IPS-18c (cell line): ENCODE results near the gene MRGPRE.

Source experiments
- H3K4me3 ChIP-seq: 2 replicates; pipeline ENCODE4 v1.7.0; 2013; ENCODE audit warnings: low read depth, mild to moderate bottlenecking, low read length, moderate library complexity; ENCODE audit not compliant: insufficient read depth
- H3K9me3 ChIP-seq: one replicate; pipeline ENCODE4 v1.6.1; 2013; ENCODE audit warnings: mild to moderate bottlenecking, low read length, moderate library complexity; ENCODE audit not compliant: control insufficient read depth, insufficient read depth

MRGPRE gene

DNA sequence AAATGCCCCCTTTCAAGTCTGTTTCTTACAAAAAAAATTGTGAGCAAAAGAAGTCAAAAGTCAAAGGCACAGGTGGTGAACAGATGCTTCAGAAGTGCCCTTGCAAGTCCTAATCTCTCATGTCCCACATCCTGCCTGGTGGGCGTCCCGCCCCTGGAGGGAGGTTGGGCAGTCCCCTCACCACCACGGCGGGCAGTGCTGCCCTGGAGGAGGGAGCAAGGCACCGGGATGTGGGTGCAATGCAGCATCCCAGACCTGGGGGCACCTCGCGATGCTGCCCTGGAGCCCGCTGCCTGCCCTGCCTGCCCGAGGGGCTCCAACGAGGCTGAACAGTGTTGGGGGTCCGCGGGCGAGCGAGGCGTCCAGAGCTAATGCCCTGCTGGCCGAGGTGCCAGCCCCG is 29.5 kb downstream of the MRGPRE start:
- H3K9me3 ChIP-seq: no peaks in the 10 kb centered on the region
- H3K4me3 ChIP-seq: peak overlapping the region; percentile 44; the same call in 1 of the 2 replicates

DNA sequence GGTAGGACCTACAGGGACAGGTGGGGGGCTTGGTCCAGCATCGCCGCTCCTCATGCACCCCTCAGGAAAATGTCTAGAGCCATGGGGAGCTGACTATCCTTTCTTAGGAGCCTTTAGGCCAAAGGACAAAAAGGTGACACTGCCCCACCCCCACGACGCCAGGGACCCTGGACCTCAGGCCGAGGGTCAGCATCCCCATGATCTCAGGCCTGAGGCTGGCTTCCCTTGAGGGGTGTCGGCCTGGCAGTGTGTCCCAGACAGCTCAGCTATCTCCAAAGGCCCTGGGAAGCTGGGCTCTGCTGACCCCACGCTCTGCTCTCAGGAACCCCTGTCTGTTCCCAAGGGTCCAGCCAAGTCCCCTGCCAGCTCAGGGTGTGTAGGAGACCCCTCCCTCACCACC is 29.9 kb downstream of the MRGPRE start:
- Histone ChIP-seq H3K9me3 (no peaks in the 10 kb centered on the region), H3K4me3 (no peak overlapping the region)

DNA sequence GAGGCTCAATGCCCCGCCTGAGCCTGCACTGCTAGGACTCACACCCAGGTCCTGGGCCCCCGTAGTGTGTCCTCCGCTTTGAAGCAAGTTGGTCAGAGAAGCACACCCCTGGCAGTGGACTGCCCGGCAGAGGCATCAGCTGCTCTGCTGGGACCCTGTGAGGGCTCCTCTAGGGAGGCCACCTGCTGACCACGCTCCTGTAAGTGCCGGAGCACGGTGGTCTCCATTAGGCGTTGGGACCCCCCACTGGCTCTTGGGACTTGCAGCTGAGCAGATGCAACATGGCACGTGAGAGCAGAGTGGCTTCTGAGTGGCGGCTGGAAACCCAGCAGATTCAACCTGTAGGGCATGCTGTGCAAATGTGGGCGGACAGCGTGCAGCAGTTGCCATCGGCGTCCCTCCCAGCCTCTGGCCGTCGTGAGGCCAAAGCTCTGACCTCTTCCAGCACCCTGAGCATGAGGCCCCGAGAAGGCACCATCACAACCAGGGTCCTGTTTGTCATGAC is 30.5 kb downstream of the MRGPRE start:
- no peak overlapping the region for H3K4me3 ChIP-seq
- H3K9me3 ChIP-seq: no peaks in the 10 kb centered on the region

DNA sequence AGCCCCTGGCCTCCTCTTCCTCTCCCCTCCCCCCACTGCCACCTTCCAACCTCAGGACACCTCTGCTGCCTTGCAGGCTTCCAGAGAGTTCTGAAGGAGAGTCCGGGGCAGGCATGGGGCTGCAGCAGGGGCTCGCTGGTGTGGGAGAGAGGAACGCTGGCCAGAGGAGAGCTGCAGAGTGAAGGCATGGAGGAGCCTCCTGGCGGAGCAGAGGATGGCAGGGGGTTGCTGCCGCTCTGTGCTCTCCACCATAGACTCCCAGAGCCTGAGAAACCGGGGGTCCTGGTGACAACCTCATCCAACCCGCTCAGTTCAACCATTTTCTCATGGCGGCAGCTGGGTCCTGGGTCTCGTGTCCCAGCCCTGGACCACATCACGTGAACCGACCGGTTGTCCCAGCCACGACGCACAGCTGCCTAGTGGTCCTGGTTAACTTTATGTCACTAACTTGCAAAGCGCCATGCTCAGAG is 31.1 kb downstream of the MRGPRE start:
- Histone ChIP-seq H3K9me3 (no peaks in the 10 kb centered on the region), H3K4me3 (no peak overlapping the region)

DNA sequence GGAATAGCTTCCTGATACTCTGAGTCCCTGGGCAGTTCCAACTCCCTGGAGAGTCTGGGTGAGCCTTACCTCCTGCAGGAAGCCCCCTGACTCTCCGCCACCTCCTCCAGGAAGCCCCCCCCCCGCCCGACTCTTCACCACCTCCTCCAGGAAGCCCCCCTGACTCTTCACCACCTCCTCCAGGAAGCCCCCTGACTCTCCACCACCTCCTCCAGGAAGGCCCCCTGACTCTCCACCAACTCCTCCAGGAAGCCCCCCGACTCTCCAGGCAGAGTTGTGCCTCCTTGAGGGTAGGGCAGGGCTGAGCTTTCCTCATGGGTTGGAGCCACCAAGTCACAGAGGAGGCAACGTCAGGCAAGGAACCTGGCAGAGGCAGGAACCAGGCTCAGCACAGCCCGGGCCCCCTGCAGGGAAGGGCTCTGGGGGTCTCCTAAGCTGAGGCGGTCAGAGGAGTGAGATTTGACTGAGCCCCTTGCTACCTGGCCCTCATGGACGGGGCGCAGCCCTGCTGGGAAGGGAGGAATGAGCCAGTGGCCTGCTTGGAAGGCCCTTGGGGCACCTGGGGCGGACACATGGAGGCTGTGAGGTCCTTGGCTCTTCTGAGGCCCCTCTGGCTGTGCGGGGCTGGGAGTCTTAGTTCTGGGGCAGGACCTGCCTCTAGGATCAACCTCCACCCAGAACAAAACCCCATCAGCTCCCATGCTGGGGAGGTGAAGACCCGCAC is 31.7 kb downstream of the MRGPRE start:
- H3K9me3 ChIP-seq: no peaks in the 10 kb centered on the region
- H3K4me3 ChIP-seq: no peak overlapping the region

DNA sequence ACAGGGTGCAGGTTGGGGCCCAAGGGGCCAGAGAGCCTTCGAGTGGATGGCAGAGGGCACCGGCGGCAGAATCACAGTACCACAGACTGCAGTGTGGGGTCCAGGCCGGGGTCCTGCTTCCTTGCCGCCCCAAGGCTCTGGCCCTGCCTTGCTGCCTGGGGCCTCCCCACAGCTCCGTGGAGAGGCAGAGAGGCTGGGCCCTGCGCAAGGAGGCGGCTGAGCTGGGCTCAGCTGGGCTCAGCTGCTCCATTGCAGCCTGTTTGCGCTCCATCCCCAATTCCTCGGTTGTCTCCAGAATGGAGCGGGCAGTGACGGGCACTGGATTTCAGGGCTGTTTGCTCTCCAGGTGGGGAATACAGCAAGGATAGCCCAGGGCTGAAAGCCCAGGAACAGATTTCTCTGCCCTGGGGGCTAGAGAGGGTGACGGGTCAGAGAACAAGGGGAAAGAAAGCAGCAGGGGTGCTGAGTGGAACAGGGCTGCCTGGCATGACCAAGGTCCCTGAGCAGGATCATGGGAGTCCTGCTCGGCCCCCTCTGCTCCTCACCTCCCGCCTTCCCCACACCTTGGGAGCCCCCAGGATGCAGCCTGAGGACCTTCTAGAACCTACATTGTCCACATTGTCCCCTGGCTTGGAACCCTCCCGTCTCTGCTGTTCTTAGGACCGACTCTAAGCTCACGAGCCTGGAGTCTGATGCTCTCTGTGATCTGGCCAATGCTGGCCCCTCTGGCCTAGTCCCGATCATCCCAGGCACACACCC is 32.5 kb downstream of the MRGPRE start:
- no peaks in the 10 kb centered on the region for H3K9me3 ChIP-seq
- no peak overlapping the region for H3K4me3 ChIP-seq

DNA sequence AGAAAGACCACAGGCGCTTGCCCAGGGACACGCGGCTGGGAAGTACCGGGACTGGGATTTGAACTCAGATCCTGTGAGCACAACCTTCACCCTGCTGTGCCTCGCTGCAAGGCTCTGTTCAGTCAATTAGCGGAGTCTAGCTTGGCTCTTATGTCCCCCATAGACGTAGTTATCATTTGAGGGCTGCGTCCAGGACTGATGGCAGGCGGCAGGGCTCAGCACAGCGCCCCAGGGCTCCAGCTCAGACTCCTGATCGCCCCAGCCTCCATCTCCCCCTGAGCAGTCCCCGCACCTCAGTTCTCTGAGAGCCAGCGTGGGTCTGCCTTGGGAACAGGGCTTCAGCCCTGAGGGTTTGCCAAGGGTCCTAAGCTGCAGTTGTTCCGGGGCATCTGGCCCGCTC is 33.4 kb downstream of the MRGPRE start:
- Histone ChIP-seq H3K9me3 (no peaks in the 10 kb centered on the region), H3K4me3 (no peak overlapping the region)

DNA sequence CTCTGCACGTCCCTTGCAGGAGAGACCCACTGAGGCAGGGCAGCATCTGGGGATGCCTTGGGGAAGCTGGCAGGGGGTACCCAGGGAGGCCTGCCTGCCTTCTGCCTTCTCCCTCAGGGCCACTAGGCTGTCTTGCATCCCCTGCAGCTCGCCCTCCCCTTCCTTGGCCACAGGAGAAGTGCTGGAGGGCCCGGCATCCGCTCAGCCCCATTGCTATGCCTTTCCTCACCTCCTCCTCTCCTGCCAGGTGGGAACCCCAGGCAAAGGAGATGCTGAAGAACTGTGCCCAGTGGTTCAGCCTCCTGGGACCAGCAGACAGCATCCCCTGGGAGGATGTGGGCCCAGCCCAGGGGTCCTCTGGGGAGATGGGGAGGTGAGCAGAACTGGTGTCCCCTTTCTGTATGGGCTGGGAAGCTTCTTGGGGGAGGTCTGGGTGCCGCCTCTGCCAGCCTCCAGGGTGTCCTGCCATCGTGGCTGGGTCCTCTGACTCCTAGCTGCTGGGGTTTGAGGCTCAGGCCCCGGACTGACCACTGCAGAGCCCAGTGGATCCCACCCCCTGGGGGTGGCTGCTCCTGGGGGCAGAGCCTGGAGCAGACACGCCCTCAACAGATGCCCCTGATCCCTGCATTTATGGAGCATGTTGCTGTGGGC is 34.2 kb downstream of the MRGPRE start:
- no peaks in the 10 kb centered on the region for H3K9me3 ChIP-seq
- no peak overlapping the region for H3K4me3 ChIP-seq

DNA sequence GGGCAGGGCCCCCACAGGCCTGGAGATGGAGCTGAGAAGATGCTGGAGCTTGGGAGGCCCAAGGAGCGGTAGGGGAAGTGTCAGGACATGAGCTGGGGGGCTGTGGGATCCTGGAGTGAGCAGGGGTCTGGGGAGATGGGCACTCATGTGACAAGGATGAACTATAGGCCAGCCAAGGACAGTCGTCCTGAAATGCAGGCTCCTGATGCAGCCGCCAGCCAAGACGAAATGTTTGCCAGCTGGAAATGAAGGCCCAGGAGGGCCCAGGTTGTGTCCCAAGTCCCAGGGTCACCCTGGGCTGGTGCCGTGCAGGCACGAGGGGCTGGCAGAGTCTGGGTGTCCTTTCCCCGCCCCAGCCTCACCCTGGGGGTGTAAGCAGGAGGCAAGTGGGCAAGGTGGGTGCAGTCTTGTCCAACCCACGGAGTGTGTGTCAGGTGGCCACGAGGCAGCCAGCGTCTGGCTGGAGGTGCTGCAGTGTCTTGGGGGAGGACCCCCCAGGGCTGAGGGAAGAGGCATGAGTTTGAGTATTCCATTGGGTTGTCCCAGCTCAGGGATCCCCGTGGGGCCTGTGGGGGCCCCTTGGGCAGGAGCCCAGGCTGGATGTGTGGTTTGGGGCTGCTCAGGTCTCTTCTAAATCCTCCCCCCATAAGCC is 35.0 kb downstream of the MRGPRE start:
- Histone ChIP-seq H3K9me3 (no peaks in the 10 kb centered on the region), H3K4me3 (no peak overlapping the region)

DNA sequence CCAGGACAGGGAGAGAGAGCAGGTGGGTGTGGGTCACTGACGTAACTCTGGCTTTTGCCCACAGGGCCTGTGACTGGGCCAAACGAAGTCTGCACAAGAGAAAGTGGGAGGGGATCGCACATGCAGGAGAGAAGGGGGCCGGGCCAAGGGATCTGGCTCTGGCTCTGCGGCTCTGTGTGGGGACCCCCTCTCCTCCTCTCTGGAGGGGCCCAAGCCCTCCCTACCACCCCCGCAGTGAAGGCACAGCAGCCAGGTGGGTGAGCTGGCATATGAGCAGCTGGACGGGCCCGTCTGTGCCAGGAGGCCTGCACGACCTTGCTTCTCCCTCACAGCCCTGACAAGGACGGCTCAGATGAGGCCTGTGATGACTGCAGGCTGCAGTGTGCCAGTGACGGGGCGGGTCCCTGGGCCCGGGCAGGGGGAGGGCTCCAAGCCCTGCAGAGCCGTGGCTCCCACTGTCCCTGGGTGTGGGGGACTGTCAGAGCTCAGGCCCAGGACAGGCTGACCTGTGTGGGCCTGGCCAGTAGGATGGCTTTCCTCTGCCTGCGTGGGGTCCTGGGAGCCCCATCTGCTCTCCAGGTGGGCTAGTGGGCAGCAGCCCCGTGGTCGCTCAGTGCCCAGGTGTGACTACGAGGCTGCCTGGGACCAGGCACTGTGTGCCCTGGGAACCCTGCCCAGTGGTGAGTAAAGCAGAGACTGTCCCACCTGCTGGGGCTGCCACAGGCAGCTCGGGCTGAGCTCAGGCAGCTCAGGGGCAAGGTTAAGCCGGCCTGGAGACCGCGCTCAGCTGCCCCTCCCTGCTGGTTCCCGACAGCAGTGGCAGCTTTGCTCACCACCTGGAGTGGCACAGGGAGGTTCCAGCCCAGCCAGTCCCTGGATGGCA is 35.8 kb downstream of the MRGPRE start:
- Histone ChIP-seq H3K4me3 (no peak overlapping the region), H3K9me3 (no peaks in the 10 kb centered on the region)

DNA sequence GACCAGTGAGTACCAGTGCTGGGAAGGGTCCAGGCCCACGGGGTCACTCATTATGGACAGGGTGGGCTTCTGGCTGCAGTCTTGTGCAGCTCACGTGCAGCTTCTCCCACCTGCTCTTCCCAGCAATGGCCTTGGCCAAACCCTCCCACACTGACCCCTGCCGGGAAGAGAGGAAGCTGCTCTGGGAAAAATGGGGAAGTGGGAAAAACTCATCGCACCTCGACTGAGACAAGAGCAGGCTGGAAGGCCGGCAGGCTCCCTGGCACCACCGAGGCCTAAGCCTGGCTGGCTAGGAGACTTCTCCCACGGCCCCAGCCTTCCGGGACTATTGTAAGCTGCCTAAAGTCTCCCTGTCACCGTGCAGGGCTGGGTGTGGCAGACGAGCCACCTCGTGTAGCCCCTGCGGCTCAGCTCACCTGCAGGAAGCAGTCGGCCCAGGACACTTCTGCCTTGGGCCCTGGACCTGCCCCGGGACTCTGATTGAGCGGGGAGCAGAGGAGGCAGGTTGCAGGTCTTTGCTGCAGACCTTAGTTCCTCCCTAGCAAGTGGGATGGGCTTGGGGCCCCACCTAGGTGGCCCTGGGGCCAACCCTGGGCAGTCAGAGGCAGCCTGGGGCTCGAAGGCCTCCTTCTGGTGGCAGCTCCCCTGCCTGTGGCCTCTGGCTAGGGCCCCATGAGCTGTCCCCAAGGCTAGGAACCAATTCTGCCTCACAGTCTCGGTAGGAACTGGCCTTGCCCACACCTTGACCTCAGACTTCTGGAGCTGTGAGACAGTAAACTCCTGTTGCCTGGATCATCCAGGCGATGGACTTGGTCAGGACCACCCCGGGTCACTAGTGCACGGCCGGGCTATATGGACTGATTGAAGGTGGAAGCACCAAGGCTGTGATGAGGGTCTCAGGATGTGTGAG is 36.7 kb downstream of the MRGPRE start:
- no peak overlapping the region for H3K4me3 ChIP-seq
- no peaks in the 10 kb centered on the region for H3K9me3 ChIP-seq

DNA sequence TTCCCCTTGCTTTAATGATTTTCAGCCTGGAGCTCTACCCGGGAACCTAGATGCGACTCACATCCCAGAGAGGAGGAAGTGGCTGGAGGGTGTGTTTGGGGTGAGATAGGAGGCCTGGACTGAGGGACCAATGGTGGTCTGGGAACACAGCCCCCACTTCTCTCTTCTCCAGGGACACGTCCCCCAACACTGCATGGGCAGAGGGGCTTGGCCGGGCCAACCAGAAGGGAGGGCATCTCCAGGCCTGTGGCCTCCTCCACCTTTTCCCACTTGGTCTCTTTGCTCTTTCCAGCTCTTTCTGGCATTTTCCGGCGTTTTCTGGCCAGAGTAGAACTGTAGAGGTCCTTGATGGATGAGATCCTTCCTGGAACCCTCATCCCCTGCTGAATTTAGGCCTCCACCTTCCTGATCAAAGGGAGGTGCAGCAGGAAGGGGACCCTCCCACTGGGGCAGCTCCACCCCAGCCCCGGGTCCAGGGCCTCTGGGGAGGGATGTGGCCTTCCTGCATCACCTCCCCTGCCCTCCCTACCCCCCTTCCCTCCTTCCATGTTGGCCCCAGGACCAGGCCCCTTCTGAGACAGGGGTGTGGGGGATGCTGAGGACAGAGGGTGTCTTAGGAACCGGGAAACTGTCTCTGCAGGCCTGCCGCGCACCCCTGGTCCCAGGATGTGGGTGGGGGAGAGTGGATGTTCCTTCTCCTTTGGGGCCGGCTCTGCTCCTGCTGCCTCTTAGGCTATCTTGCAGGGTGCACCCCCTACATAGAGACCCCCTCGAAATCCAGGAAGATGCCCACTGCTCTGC is 38.0 kb downstream of the MRGPRE start:
- H3K9me3 ChIP-seq: no peaks in the 10 kb centered on the region
- no peak overlapping the region for H3K4me3 ChIP-seq

DNA sequence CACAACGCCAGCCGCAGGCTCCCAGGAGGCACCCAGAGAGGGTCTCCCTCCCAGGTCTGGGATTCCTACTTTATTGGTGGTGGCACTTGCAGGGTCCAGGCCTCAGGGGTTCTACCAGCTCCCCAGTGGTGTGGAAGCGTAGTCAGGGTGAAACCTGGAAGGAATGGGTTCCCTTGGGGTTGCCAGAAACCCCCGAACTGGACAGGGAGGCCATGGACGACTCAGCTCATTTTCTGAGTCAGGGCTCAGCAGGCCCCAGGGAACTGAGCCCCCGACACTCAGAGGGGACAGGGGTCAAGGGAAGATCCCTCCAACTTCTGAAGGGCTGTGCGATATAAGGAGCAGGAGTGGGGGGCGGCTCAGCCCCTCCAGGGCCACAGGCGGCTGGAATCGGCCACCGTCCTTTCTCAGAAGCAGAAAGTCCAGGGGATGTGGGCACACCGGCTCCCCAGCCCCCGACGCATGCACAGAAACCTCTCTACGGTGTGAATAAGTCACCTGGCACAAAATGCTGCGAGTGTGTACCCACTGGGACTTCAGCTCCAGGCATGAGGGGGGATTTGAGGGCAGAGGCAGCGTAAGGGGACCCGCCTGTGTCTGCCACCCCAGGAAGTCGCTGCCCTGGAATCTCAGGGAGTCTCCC is 38.7 kb downstream of the MRGPRE start:
- Histone ChIP-seq H3K9me3 (no peaks in the 10 kb centered on the region), H3K4me3 (no peak overlapping the region)

DNA sequence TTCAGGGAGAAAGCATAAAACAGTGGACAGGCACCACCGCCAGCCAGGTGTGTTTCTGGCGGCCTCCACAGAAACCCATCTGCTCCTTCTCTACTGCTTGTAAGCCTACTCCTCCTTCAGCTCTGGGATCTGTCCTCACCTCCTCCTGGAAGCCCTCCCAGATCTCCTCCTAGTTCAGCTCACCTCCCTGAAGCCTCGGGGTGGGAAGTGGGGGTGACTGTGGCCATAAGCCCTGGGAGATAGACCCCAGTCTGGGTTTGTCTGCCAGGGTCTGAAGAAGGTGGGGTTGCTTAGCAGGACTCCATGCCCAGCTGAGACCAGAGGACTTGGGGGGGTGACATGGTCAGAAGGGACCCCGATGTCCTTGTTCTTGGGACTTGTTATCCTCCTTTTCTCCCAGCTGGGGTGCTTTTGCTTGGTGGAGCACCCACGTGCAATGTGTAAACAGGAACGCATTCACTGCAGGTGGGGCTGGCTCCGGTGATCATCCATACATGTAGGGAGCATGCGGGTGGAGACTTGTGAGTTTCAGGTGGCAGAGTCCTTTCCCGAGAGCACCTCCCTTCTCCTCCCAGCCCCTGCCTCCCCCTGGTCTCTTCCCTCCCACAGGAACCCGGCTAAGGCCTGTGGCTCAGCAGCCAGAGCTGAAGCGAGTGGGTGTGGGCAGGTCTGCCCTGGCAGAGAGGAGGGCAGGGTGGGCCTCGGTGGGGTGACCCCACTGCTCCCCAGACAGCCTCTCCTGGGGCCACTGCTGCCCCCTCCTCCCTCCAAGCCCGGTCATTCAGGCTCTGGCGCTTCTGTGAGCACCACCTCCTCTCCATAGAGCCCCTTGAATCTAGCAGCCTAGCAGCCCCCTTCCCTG is 39.5 kb downstream of the MRGPRE start:
- Histone ChIP-seq H3K9me3 (no peaks in the 10 kb centered on the region), H3K4me3 (no peak overlapping the region)
